ENCODE data around the gene CMKLR1. TPM values are rescaled to one million over a fixed set of nuclear protein-coding genes. Genes with fewer than 3 reads are reported as not detected.
A peak's percentile ranks its signal among the peaks of the same experiment; 100 is the strongest.

The CMKLR1 gene
- total and polyA plus RNA-seq, 2 experiments from 2014 or later: 0.06 TPM; not detected in 1

DNA sequence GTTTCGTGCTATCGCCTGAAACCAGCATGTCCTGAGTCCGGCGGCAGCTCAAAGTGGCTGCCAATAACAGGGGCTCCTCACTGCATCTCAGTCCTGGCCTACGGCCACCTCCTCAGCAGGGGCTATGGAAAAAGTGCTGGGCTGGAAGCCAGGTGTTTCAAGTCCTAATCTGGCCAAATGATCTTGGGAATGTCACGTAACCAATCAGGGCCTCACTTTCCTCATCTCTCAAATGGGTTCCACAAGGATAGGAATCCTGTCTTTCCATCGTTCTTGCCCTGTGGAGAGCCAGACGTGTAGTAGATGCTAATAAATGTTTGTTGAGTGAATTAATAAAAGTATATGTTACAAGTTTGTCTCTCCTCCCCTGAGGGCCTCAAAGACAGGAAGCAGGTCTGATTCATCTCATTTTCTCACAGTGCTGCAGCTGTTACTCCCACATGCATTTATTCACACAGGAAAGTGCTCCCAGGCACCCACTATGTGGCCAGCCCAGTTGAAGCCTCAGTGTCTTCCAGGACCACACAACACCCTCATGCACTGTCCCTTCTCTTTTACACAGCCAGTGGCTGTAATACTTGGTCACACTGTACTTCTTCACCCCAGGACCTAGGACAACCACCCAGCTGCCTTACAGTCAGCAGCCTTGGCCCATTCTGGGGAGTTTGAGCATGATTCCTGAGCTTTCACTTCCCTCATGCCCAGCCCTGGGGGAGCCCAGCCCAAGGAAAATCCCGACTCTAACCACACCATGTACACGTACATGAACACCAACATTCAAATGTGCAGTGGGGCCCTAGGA, 5.0 kb downstream of the CMKLR1 start:
- Histone ChIP-seq H3K36me3 (no peaks in the 10 kb centered on the region), H3K4me1 (ENCODE audit: low read depth) (peaks cover 6% of the 10 kb centered on the region), H3K4me3 (no peak overlapping the region), H3K27me3 (no peaks in the 10 kb centered on the region), H3K27ac (no peak overlapping the region), H3K9me3 (ENCODE audit: low read depth) (no peaks in the 10 kb centered on the region)
- TF ChIP-seq, protein P1, sequence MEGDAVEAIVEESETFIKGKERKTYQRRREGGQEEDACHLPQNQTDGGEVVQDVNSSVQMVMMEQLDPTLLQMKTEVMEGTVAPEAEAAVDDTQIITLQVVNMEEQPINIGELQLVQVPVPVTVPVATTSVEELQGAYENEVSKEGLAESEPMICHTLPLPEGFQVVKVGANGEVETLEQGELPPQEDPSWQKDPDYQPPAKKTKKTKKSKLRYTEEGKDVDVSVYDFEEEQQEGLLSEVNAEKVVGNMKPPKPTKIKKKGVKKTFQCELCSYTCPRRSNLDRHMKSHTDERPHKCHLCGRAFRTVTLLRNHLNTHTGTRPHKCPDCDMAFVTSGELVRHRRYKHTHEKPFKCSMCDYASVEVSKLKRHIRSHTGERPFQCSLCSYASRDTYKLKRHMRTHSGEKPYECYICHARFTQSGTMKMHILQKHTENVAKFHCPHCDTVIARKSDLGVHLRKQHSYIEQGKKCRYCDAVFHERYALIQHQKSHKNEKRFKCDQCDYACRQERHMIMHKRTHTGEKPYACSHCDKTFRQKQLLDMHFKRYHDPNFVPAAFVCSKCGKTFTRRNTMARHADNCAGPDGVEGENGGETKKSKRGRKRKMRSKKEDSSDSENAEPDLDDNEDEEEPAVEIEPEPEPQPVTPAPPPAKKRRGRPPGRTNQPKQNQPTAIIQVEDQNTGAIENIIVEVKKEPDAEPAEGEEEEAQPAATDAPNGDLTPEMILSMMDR (IDR thresholded peaks at IDR 0.05; ENCODE audit: low read depth, low read length): no peak
- DNase-seq (ENCODE audit: low read depth in 1 of 2, low spot score in 1 of 2): peak in 1 of 2 donors; percentile 54

DNA sequence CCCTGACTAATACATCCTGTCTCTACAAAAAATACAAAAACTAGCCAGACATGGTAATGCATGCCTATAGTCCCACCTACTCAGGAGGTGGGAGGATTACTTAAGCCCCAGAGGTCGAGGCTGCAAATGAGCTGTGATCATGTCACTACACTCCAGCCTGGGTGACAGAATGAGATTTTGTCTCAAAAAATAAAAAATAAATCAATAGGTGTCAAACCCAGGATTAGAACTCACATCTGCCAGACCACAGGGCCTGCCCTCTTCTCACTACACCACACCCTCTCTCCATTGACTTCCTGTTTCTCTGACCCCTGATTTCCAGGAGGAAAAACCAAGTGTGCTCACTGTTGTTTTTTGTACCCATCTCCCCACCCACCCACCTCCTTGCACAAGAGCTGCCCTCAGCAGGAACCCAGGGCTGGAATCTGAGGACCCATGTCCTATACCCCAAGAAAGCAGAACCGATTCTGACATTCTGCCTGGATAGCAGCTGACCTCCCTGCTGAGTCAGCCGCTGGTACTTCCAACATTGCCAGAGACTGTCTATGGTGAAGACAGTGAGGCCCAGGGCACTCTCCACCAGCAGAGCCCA, 6.2 kb downstream of the CMKLR1 start:
- Histone ChIP-seq H3K27ac (no peak overlapping the region), H3K36me3 (no peaks in the 10 kb centered on the region), H3K4me3 (no peak overlapping the region), H3K9me3 (ENCODE audit: low read depth) (no peaks in the 10 kb centered on the region), H3K4me1 (ENCODE audit: low read depth) (peaks cover 6% of the 10 kb centered on the region), H3K27me3 (no peaks in the 10 kb centered on the region)
- TF ChIP-seq, protein P1 (IDR thresholded peaks at IDR 0.05; ENCODE audit: low read depth, low read length): no peak
- peak in 1 of 2 donors; percentile 16 for DNase-seq (ENCODE audit: low read depth in 1 of 2, low spot score in 1 of 2)

- TF ChIP-seq, protein P1 (IDR thresholded peaks at IDR 0.05; ENCODE audit: low read depth, low read length): no peak
- H3K9me3 ChIP-seq (ENCODE audit: low read depth): no peaks in the 10 kb centered on the region
- no peak overlapping the region for H3K4me3 ChIP-seq
- no peak overlapping the region for H3K27ac ChIP-seq
- H3K27me3 ChIP-seq: no peaks in the 10 kb centered on the region
- no peaks in the 10 kb centered on the region for H3K36me3 ChIP-seq
- peaks cover 2% of the 10 kb centered on the region for H3K4me1 ChIP-seq (ENCODE audit: low read depth)
- no peak for DNase-seq (ENCODE audit: low read depth in 1 of 2, low spot score in 1 of 2)
These were observed 10.7 kb downstream of the CMKLR1 start for GRCh38 chr12:108328420-108328819.

DNA sequence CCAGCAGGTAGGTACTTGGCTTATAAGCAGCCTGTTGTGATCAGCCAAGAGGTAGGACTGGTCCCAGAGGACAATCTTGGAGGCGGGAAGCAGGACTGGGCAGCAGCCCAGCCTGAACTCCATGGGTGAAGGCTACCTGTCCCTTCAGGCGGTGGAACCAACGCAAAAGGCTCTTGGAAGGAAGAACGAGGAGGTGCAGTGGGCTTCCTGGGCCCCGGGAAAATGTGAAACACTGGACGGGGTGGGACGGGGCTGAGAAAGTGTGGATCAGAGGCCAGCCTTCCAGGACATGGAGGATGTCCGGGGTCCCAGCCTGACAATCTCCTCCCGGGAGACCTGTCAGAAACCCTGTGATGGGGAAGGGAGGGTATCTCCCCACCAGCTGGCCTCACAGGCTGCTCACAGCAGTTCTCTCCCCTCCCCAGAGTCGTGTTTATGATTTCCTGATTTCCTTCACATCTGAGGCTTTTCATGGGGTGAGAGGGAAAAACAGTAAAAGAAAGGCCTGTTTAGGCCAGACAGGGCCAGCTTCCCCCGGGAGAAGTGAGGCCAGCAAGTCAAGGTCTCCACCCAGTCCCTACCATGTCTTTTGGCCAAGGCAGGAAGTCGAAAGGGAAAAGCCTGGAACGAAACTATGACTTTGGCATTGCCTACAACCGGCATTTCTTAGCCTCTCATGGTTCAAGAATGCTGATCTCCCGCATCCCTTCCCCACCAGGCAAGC, 11.3 kb downstream of the CMKLR1 start:
- no peak overlapping the region for H3K4me3 ChIP-seq
- no peaks in the 10 kb centered on the region for H3K9me3 ChIP-seq (ENCODE audit: low read depth)
- H3K27ac ChIP-seq: no peak overlapping the region
- no peaks in the 10 kb centered on the region for H3K27me3 ChIP-seq
- H3K36me3 ChIP-seq: no peaks in the 10 kb centered on the region
- H3K4me1 ChIP-seq (ENCODE audit: low read depth): no peaks in the 10 kb centered on the region
- TF ChIP-seq, protein P1 (IDR thresholded peaks at IDR 0.05; ENCODE audit: low read depth, low read length): no peak
- DNase-seq (ENCODE audit: low read depth in 1 of 2, low spot score in 1 of 2): no peak

GRCh38 chr12:108326254-108326750, 12.8 kb downstream of the CMKLR1 start:
- DNase-seq (ENCODE audit: low read depth in 1 of 2, low spot score in 1 of 2): no peak
- TF ChIP-seq, protein P1 (IDR thresholded peaks at IDR 0.05; ENCODE audit: low read depth, low read length): no peak
- Histone ChIP-seq H3K36me3 (no peaks in the 10 kb centered on the region), H3K27me3 (no peaks in the 10 kb centered on the region), H3K9me3 (ENCODE audit: low read depth) (no peaks in the 10 kb centered on the region), H3K27ac (no peak overlapping the region), H3K4me3 (no peak overlapping the region), H3K4me1 (ENCODE audit: low read depth) (no peaks in the 10 kb centered on the region)
